Measurements from ENCODE around the gene WNT2B. TPM values are rescaled to one million over a fixed set of nuclear protein-coding genes. Genes with fewer than 3 reads are reported as not detected.
A peak's percentile ranks its signal among the peaks of the same experiment; 100 is the strongest.

WNT2B gene
- total RNA-seq, 1 experiment from 2014 or later: 0.75 TPM

DNA sequence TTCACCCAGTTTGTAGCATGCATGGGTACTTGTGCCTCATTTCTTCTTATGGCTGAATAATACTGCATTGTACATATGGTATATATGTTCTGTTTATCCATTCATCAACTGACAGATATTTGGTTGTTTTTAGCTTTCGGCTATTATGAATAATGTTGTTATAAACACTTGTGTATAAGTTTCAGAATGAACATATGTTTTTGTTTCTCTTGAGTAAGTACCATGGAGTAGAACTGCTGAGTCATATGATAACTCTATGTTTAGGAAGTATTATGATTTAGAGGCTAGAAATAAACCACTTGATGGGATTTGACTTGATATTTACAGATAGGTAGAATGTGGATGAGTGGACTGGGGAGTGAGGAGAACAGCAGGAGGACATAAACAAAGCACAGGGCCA, 48.6 kb downstream of the WNT2B start:
- Mint-ChIP-seq H3K27ac (ENCODE audit: low read depth, unreplicated experiment) (peak overlapping the region; percentile 40), H3K4me3 (ENCODE audit: unreplicated experiment) (no peak overlapping the region), H3K27me3 (ENCODE audit: insufficient read depth, unreplicated experiment) (no peaks in the 10 kb centered on the region), H3K4me1 (ENCODE audit: insufficient read depth, unreplicated experiment) (peaks cover 7% of the 10 kb centered on the region), H3K36me3 (ENCODE audit: insufficient read depth, unreplicated experiment) (peaks cover 47% of the 10 kb centered on the region), H3K9me3 (ENCODE audit: unreplicated experiment) (no peaks in the 10 kb centered on the region)
- no TSS peak for BruUV-seq (replicated peaks)
- ChIA-PET POLR2A (interaction anchor here (1.1 kb wide), 1 partner anchor 13 kb away, joined by 3 read pairs; no protein-coding TSS in a partner anchor), CTCF (no interaction called here)
- DNase-seq (ENCODE audit: unreplicated experiment): peak; percentile 17
- intact Hi-C loops (cut with micrococcal nuclease): no loop called here
- no peak for TF ChIP-seq CTCF (IDR thresholded peaks at IDR 0.05; ENCODE audit: unreplicated experiment)

GRCh38 chr1:112558634-112559033, 49.9 kb downstream of the WNT2B start:
- no peak overlapping the region for H3K27ac Mint-ChIP-seq (ENCODE audit: low read depth, unreplicated experiment)
- no peaks in the 10 kb centered on the region for H3K9me3 Mint-ChIP-seq (ENCODE audit: unreplicated experiment)
- ChIA-PET CTCF (interaction anchor here (0.6 kb wide), 1 partner anchor 74 kb away, joined by 3 read pairs; no protein-coding TSS in a partner anchor), POLR2A (interaction anchor here (0.7 kb wide), 1 partner anchor 167 kb away, joined by 3 read pairs; no protein-coding TSS in a partner anchor)
- intact Hi-C loops (cut with micrococcal nuclease): no loop called here
- DNase-seq (ENCODE audit: unreplicated experiment): no peak
- H3K4me1 Mint-ChIP-seq (ENCODE audit: insufficient read depth, unreplicated experiment): peaks cover 7% of the 10 kb centered on the region
- no TSS peak for BruUV-seq (replicated peaks)
- no peak overlapping the region for H3K4me3 Mint-ChIP-seq (ENCODE audit: unreplicated experiment)
- peaks cover 43% of the 10 kb centered on the region for H3K36me3 Mint-ChIP-seq (ENCODE audit: insufficient read depth, unreplicated experiment)
- no peaks in the 10 kb centered on the region for H3K27me3 Mint-ChIP-seq (ENCODE audit: insufficient read depth, unreplicated experiment)
- no peak for TF ChIP-seq CTCF (IDR thresholded peaks at IDR 0.05; ENCODE audit: unreplicated experiment)

DNA sequence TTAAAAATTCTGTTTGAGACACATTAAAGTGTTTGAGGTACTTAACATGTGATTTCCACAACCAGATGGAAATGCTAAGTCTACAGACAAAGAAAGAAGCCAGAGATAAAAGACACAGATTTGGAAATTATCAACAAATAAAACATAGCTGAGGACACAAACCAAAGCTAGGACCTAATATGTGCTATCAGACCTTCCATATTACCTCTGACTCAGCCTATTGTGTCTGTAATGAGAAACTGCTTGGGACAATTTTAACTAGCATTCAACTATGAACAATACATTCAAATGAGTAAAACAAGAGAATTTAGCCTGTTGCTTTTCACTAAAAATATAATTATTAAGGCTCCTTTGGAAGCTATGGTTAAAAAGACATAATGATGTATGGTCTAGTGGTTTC, 54.6 kb downstream of the WNT2B start:
- no peaks in the 10 kb centered on the region for H3K9me3 Mint-ChIP-seq (ENCODE audit: unreplicated experiment)
- POLR2A ChIA-PET: no interaction called here
- no peaks in the 10 kb centered on the region for H3K4me1 Mint-ChIP-seq (ENCODE audit: insufficient read depth, unreplicated experiment)
- TF ChIP-seq CTCF (IDR thresholded peaks at IDR 0.05; ENCODE audit: unreplicated experiment): no peak
- CTCF ChIA-PET: no interaction called here
- DNase-seq (ENCODE audit: unreplicated experiment): no peak
- no peak overlapping the region for H3K27ac Mint-ChIP-seq (ENCODE audit: low read depth, unreplicated experiment)
- intact Hi-C loops (cut with micrococcal nuclease): no loop called here
- H3K27me3 Mint-ChIP-seq (ENCODE audit: insufficient read depth, unreplicated experiment): no peaks in the 10 kb centered on the region
- peaks cover 50% of the 10 kb centered on the region for H3K36me3 Mint-ChIP-seq (ENCODE audit: insufficient read depth, unreplicated experiment)
- H3K4me3 Mint-ChIP-seq (ENCODE audit: unreplicated experiment): no peak overlapping the region
- BruUV-seq (replicated peaks): no TSS peak

DNA sequence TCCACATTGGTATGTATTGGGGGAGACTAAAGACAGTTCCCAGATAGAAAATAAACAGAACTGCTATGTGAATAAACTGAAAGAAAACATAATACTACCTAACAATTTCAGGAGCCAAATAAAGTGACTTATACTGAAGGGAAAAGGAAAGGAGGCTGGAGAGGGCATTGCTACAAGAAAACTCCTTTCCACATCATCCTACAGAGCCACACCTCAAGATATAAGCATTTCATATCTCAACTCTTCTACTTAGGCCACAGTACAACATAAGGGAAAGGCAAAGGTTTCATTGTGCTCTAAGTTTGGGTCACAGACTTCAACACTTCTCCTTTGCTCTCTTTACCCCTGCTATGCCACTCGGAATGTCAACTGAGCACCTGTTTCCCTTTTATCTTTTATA, 55.3 kb downstream of the WNT2B start:
- TF ChIP-seq CTCF (IDR thresholded peaks at IDR 0.05; ENCODE audit: unreplicated experiment): no peak
- ChIA-PET POLR2A (no interaction called here), CTCF (no interaction called here)
- no peaks in the 10 kb centered on the region for H3K4me1 Mint-ChIP-seq (ENCODE audit: insufficient read depth, unreplicated experiment)
- BruUV-seq (replicated peaks): no TSS peak
- peaks cover 50% of the 10 kb centered on the region for H3K36me3 Mint-ChIP-seq (ENCODE audit: insufficient read depth, unreplicated experiment)
- no peaks in the 10 kb centered on the region for H3K9me3 Mint-ChIP-seq (ENCODE audit: unreplicated experiment)
- intact Hi-C loops (cut with micrococcal nuclease): no loop called here
- H3K4me3 Mint-ChIP-seq (ENCODE audit: unreplicated experiment): no peak overlapping the region
- H3K27me3 Mint-ChIP-seq (ENCODE audit: insufficient read depth, unreplicated experiment): no peaks in the 10 kb centered on the region
- H3K27ac Mint-ChIP-seq (ENCODE audit: low read depth, unreplicated experiment): no peak overlapping the region
- DNase-seq (ENCODE audit: unreplicated experiment): no peak
